CD4-positive, CD25-positive, alpha-beta regulatory T cell (primary cell): Measurements from ENCODE around the gene OR10P1. TPM values are rescaled to one million over a fixed set of nuclear protein-coding genes. Genes with fewer than 3 reads are reported as not detected.
A peak's percentile ranks its signal among the peaks of the same experiment; 100 is the strongest.

Experiments used
- ATAC-seq, 2 donors: fragments of 150-1000 bp; cut with Tn5 transposase; one replicate each; pipeline ENCODE4 v1.10.0; 2021; ENCODE audit warnings: low read depth in 2 of 2, moderate number of reproducible peaks in 2 of 2, moderate library complexity in 1 of 2
- DNase-seq, 3 donors: peaks; one replicate each; pipeline versions ENCODE4 v3.0.0 to v3.0.0-alpha.2; 2012 to 2022; ENCODE audit warnings: mixed read lengths in 1 of 3
- H3K27ac ChIP-seq: one replicate; pipeline ENCODE4 v1.7.0; 2013; ENCODE audit warnings: mild to moderate bottlenecking, low read length; ENCODE audit not compliant: insufficient read depth, poor library complexity, severe bottlenecking
- H3K27me3 ChIP-seq: one replicate; pipeline ENCODE4 v1.7.0; 2013; ENCODE audit warnings: low read length; ENCODE audit not compliant: control insufficient read depth, insufficient read depth
- H3K36me3 ChIP-seq: one replicate; pipeline ENCODE4 v1.7.0; 2013; ENCODE audit warnings: mild to moderate bottlenecking, low read length, moderate library complexity; ENCODE audit not compliant: control insufficient read depth, insufficient read depth
- H3K4me1 ChIP-seq: 2 replicates; pipeline ENCODE4 v1.7.0; 2013; ENCODE audit warnings: mild to moderate bottlenecking, low read length; ENCODE audit not compliant: insufficient read depth, control insufficient read depth, poor library complexity, severe bottlenecking
- H3K4me3 ChIP-seq: one replicate; pipeline ENCODE4 v1.7.0; 2013; ENCODE audit warnings: low read depth, mild to moderate bottlenecking, low read length, moderate library complexity
- H3K9me3 ChIP-seq, 2 experiments: 1 replicate in 1 of 2; 2 replicates in 1 of 2; pipeline ENCODE4 v1.7.0; 2013; ENCODE audit warnings: low read length in 2 of 2, mild to moderate bottlenecking in 1 of 2, moderate library complexity in 1 of 2; ENCODE audit not compliant: control insufficient read depth in 2 of 2
- H3K27ac Mint-ChIP-seq, 3 donors: one replicate each; pipeline ENCODE4 v1.8.0; 2020 to 2022; ENCODE audit warnings: mild to moderate bottlenecking in 3 of 3, mixed read lengths in 3 of 3, moderate library complexity in 2 of 3
- H3K27me3 Mint-ChIP-seq: one replicate; pipeline ENCODE4 v1.8.0; 2022; ENCODE audit warnings: mild to moderate bottlenecking, mixed read lengths
- H3K36me3 Mint-ChIP-seq: one replicate; pipeline ENCODE4 v1.8.0; 2020; ENCODE audit warnings: mixed read lengths
- H3K4me1 Mint-ChIP-seq, 4 donors: one replicate each; pipeline ENCODE4 v1.8.0; 2020 to 2022; ENCODE audit warnings: mixed read lengths in 4 of 4, mild to moderate bottlenecking in 1 of 4
- H3K4me3 Mint-ChIP-seq, 4 donors: one replicate each; pipeline ENCODE4 v1.8.0; 2020 to 2022; ENCODE audit warnings: mild to moderate bottlenecking in 4 of 4, mixed read lengths in 4 of 4, moderate library complexity in 3 of 4
- H3K9me3 Mint-ChIP-seq, 7 donors: one replicate each; pipeline ENCODE4 v1.8.0; 2020 to 2022; ENCODE audit warnings: mixed read lengths in 7 of 7, mild to moderate bottlenecking in 3 of 7, moderate library complexity in 2 of 7
- polyA plus RNA-seq, 4 donors: library from polyadenylated mRNA; unstranded; fragments of 300-500 nt; fragmentation: Illumina TruSeq; gene quantifications; one replicate each; pipeline ENCODE4 v1.2.3, GENCODE V29; 2021
- total RNA-seq: library from RNA; stranded (reverse); gene quantifications from one replicate; pipeline ENCODE4 v1.2.3, GENCODE V29; 2022

Gene OR10P1
- total and polyA plus RNA-seq, 5 donors from 2014 or later: not detected

DNA sequence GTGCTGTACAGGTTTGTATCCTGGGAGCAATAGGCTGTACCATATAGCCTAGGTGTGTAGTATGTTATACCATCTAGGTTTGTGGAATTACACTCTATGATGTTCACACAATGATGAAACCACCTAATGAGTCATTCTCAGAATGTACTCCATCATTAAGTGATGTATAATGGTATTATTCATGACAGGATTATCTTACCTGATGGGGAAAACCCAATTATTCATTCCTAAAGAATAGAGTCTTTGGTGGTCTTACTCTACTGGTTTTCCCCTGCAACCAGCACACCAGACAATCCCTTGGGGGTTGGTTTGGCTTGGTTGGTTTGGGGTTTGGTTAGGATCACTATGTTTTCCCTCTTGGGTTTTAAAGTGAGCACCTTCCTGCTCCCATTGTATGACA, 12.6 kb upstream of the OR10P1 start:
- Mint-ChIP-seq H3K27me3 (peaks cover 11% of the 10 kb centered on the region), H3K36me3 (no peaks in the 10 kb centered on the region), H3K4me1 (peaks cover 4 to 16% (median 6%) of the 10 kb centered on the region in 4 donors), H3K27ac (no peak overlapping the region), H3K9me3 (peaks cover 0 to 1% (median 0%) of the 10 kb centered on the region in 7 donors), H3K4me3 (no peak overlapping the region)
- Histone ChIP-seq H3K4me1 (no peaks in the 10 kb centered on the region), H3K9me3 (no peaks in the 10 kb centered on the region), H3K27me3 (no peaks in the 10 kb centered on the region), H3K27ac (no peak overlapping the region), H3K36me3 (no peaks in the 10 kb centered on the region), H3K4me3 (no peak overlapping the region)
- ATAC-seq (no peak), DNase-seq (peak in 1 of 3 donors; percentile 10)

DNA sequence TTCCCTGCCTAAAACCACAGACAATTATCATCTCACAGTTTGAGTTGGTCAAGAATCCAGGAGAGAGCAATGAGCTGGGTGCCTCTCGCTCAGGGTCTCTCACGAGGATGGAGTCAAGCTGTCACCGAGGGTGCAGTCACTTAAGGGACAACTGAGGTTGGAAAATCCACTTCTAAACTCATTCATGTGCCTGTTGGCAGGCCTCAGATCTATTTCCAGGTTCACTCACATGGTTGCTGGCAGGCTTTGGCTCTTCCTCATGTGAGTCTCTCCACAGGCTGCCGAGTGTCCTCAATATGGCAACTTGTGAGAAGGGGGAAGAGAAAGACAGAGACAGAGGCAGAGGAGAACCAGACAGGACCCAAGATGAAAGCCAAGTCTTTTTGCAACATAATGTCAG, 10.5 kb upstream of the OR10P1 start:
- no peaks in the 10 kb centered on the region for H3K36me3 ChIP-seq
- H3K27me3 ChIP-seq: no peaks in the 10 kb centered on the region
- DNase-seq: no peak
- no peaks in the 10 kb centered on the region for H3K4me1 ChIP-seq
- no peak for ATAC-seq
- peaks cover 3 to 19% (median 7%) of the 10 kb centered on the region in 4 donors for H3K4me1 Mint-ChIP-seq
- H3K4me3 ChIP-seq: no peak overlapping the region
- no peak overlapping the region for H3K27ac Mint-ChIP-seq
- no peaks in the 10 kb centered on the region for H3K36me3 Mint-ChIP-seq
- peaks cover 0 to 2% (median 0%) of the 10 kb centered on the region in 7 donors for H3K9me3 Mint-ChIP-seq
- H3K27me3 Mint-ChIP-seq: peaks cover 5% of the 10 kb centered on the region
- H3K4me3 Mint-ChIP-seq: no peak overlapping the region
- no peaks in the 10 kb centered on the region for H3K9me3 ChIP-seq
- H3K27ac ChIP-seq: no peak overlapping the region

DNA sequence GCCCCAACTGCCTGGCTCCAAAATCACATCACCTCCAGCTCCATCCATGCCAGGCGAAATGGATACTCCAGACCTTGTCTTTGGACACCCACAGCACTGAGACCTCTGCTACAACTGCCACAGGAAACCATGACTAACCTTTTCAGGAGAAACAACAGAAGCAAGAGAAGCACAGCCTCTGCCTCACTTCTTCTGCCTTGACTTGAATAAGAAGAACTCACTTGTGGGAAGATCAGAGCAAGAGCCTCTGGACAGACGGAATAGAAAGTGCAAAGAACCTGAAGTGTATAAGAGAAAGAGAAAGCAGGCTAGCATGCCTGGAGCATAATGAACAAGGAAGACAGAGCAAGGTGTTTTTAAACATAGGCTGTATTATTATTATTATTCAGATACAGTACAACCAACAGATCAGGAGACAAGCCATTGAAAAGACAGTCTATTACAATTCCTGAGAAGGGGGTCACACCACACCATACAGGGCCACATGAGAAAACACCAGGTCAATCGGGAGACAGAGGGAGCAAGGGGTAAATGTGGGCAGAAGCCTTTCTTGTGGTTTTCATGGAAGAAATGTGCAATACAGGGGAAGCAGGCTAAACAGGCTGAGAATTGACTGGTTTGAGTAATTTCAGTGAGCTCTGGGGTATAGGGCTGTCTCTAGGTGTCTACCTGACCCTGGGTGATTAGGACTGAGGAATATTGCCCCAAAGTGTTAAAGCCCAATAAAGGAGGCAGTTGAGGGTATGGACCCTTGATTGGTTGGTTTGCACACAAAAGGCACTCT, 7.4 kb upstream of the OR10P1 start:
- no peak for ATAC-seq
- Mint-ChIP-seq H3K27me3 (no peaks in the 10 kb centered on the region), H3K9me3 (peaks cover 0 to 2% (median 0%) of the 10 kb centered on the region in 7 donors), H3K4me3 (no peak overlapping the region), H3K27ac (peak overlapping the region; percentile 2 to 24 (median 7)), H3K4me1 (peaks cover 3 to 19% (median 7%) of the 10 kb centered on the region in 4 donors), H3K36me3 (no peaks in the 10 kb centered on the region)
- no peaks in the 10 kb centered on the region for H3K4me1 ChIP-seq
- peak in 1 of 3 donors; percentile 34 for DNase-seq
- no peak overlapping the region for H3K27ac ChIP-seq
- no peaks in the 10 kb centered on the region for H3K9me3 ChIP-seq
- no peak overlapping the region for H3K4me3 ChIP-seq
- no peaks in the 10 kb centered on the region for H3K36me3 ChIP-seq
- H3K27me3 ChIP-seq: peaks cover 2% of the 10 kb centered on the region

DNA sequence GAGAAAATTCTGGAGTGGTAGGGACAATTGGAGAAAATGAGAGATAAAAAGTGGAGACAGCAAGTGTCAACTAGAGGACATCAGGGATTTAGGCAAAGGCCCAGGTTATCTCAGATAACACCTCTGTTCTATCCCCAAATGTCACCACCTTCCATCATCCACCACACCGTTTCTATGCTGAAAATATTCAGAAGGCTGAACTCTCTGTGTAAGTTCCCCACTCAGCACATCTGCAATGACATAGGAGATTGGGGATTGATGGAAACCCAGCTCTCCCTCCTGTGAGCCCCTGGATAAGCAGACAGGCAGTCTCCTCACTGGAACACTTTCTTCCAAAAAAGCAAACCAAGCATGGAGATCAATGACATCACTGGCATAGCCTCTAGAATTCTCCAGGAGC, 5.6 kb upstream of the OR10P1 start:
- ATAC-seq (no peak), DNase-seq (no peak)
- Mint-ChIP-seq H3K9me3 (peaks cover 0 to 2% (median 0%) of the 10 kb centered on the region in 7 donors), H3K36me3 (no peaks in the 10 kb centered on the region), H3K4me3 (no peak overlapping the region), H3K27ac (no peak overlapping the region), H3K4me1 (peaks cover 3 to 13% (median 7%) of the 10 kb centered on the region in 4 donors), H3K27me3 (no peaks in the 10 kb centered on the region)
- no peaks in the 10 kb centered on the region for H3K36me3 ChIP-seq
- no peak overlapping the region for H3K4me3 ChIP-seq
- no peaks in the 10 kb centered on the region for H3K4me1 ChIP-seq
- H3K27me3 ChIP-seq: peaks cover 2% of the 10 kb centered on the region
- no peaks in the 10 kb centered on the region for H3K9me3 ChIP-seq
- H3K27ac ChIP-seq: no peak overlapping the region

DNA sequence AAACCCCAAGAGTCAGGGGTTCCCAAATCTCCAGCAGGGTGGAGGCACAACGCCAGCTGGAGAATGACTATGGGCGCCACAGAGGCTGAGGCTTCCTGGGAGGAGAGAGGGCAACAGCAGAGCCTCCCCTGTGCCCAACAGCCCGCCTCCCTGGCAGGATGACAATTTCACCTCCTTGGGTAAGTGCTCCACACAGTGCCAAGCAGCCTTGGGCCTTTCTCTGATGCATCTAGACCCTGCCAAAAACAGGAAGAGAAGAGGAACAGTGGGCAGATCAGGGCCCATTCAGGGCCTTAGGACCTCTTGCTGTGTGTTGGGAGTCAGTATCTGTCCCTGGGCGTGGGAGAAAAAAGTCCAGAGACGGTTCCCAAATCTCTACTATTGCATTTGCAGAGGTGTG, 5.0 kb upstream of the OR10P1 start:
- Histone ChIP-seq H3K27ac (no peak overlapping the region), H3K36me3 (no peaks in the 10 kb centered on the region), H3K9me3 (no peaks in the 10 kb centered on the region), H3K27me3 (peaks cover 2% of the 10 kb centered on the region), H3K4me1 (no peaks in the 10 kb centered on the region), H3K4me3 (no peak overlapping the region)
- Mint-ChIP-seq H3K27me3 (no peaks in the 10 kb centered on the region), H3K4me1 (peaks cover 3 to 11% (median 7%) of the 10 kb centered on the region in 4 donors), H3K27ac (no peak overlapping the region), H3K36me3 (no peaks in the 10 kb centered on the region), H3K9me3 (peaks cover 0 to 2% (median 0%) of the 10 kb centered on the region in 7 donors), H3K4me3 (no peak overlapping the region)
- no peak for DNase-seq
- ATAC-seq: no peak

DNA sequence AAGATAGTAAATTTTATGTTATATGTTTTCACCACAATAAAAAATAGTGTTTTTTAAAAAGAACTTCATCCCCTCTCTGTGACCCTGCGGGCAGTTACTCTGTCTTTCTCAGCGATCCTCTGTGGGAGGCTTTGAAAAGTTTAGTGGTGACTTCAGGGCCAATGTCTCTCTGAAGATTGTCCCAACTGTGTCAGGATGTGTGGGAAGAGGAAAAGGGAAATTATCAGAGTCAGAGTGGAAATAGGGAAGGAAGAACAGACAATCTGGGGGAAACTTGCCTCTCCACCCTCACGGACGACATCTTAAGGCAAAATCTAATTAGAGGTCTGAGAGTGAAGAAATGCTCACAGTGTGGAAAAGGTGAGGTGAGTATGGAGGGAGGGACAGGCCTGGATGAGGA, 3.5 kb upstream of the OR10P1 start:
- Histone ChIP-seq H3K36me3 (no peaks in the 10 kb centered on the region), H3K4me3 (no peak overlapping the region), H3K9me3 (no peaks in the 10 kb centered on the region), H3K27me3 (peaks cover 2% of the 10 kb centered on the region), H3K4me1 (no peaks in the 10 kb centered on the region), H3K27ac (no peak overlapping the region)
- no peak for ATAC-seq
- H3K9me3 Mint-ChIP-seq: peaks cover 0 to 2% (median 0%) of the 10 kb centered on the region in 7 donors
- DNase-seq: no peak
- no peaks in the 10 kb centered on the region for H3K36me3 Mint-ChIP-seq
- peak overlapping the region in 1 of 3 donors; percentile 3 for H3K27ac Mint-ChIP-seq
- peaks cover 10% of the 10 kb centered on the region for H3K27me3 Mint-ChIP-seq
- peaks cover 6 to 12% (median 11%) of the 10 kb centered on the region in 4 donors for H3K4me1 Mint-ChIP-seq
- H3K4me3 Mint-ChIP-seq: no peak overlapping the region

DNA sequence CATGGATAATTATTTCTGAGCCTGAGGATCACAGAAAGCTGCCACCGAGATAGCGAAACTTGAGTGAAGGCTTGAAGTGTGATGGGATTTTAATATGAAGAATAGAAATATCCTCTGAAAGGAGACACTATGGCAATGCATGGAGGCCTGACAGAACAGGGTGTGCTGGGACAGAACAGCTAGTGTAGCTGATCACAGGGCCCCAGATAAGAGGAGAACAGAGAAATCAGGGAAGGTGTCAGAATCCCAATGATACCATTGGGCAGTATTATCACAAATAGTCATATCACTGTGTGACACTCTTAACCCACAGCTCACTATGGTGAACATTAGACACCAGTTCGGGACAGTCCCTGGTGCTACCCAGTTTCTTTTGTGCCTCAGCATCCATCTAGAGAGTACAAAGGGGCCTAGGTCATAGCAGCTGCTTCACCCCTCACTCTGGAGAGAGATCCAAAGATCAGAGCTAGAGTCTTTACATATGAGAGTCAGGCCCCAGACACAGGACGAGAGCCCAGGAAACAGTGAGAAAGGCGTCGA, 506 bp upstream of the OR10P1 start:
- Mint-ChIP-seq H3K4me3 (no peak overlapping the region), H3K27me3 (peaks cover 15% of the 10 kb centered on the region), H3K9me3 (peaks cover 0 to 2% (median 0%) of the 10 kb centered on the region in 7 donors), H3K4me1 (peaks cover 0 to 7% (median 1%) of the 10 kb centered on the region in 4 donors), H3K27ac (no peak overlapping the region), H3K36me3 (no peaks in the 10 kb centered on the region)
- no peak overlapping the region for H3K4me3 ChIP-seq
- ATAC-seq: no peak
- no peak for DNase-seq
- peaks cover 2% of the 10 kb centered on the region for H3K27me3 ChIP-seq
- H3K9me3 ChIP-seq: no peaks in the 10 kb centered on the region
- H3K4me1 ChIP-seq: no peaks in the 10 kb centered on the region
- H3K27ac ChIP-seq: no peak overlapping the region
- H3K36me3 ChIP-seq: no peaks in the 10 kb centered on the region
